ENCODE results near the gene LRRC14B. TPM values are rescaled to one million over a fixed set of nuclear protein-coding genes. Genes with fewer than 3 reads are reported as not detected.
A peak's percentile ranks its signal among the peaks of the same experiment; 100 is the strongest.
"Not testable (repeated sequence)": the region's sequence is repeated elsewhere in the genome, so short reads cannot be mapped to it uniquely, and the experiment has no call there.

LRRC14B gene
- total RNA-seq, 1 experiment from 2014 or later: 0.82 TPM

- H3K4me3 ChIP-seq (ENCODE audit: low read depth in 2 of 2, low read length in 2 of 2): peak within 1 kb of the TSS; percentile 77 to 87
- BruUV-seq (replicated peaks): not testable (repeated sequence)
- CTCF ChIA-PET: interaction anchor here (0.6 kb wide), 1 partner anchor 55 kb away, joined by 3 read pairs; no protein-coding TSS in a partner anchor
These were observed 26.5 kb downstream of the LRRC14B start, which contains the start of the genes CCDC127 and SDHA for GRCh38 chr5:217494-218456. Gene CCDC127, minus strand, starts transcription at chr5:218153. Its CDS starts 1,304 bp downstream, at chr5:216849. Gene SDHA, plus strand, starts transcription at chr5:218320. Its CDS starts 36 bp downstream, at chr5:218356.

DNA sequence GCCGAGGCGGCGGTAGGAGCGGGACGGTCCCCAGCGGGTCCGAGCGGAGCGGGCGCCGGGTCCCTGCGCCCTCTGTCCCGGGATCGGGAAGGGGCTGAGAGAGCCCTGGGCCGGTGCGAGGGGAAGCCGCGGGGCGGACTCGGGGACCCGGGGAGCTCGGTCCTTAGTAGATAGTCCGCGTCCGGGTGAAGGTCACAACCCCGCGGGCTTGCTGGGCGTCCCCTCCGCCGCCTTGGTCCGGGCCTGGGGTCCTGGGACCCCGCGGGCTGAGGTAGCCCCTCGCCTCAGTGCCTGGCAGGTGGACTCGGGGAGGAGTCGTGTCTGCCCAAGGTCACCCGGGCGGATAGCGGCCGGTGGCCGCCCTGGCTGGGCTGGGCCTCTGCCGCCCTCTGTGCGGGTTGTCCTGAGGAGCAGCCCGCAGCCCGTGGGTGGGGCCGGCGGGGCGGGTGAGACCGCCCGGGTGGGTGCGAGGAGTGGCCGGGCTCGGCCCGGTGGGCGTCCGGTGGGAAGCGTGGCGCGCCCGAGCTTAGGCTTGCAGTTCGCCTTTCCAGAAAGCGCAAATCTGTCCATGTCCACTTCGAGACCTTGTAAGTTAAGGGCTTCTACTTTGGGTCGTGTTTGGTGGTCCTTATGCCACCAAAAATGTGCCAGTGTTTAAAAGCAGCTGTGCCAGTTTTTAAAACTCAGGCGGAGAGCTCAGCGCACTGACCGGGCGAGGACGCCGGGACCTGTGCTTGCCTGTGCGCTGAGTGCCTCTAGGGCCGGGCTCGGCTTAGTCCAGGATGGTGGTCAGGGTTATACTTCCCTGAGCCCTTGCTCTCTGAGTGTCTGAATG is 27.4 kb downstream of the LRRC14B start:
- ChIA-PET CTCF (interaction anchor here (0.6 kb wide), 1 partner anchor 56 kb away, joined by 3 read pairs; no protein-coding TSS in a partner anchor), POLR2A (no interaction called here)
- Histone ChIP-seq H3K4me3 (ENCODE audit: low read depth in 2 of 2, low read length in 2 of 2) (peak overlapping the region; percentile 77 to 87), H3K27me3 (ENCODE audit: control insufficient read depth, insufficient read depth, low read length) (no peaks in the 10 kb centered on the region), H3K9me3 (ENCODE audit: control insufficient read depth, insufficient read depth, low read depth, low read length) (no peaks in the 10 kb centered on the region), H3K27ac (ENCODE audit: low read length) (peak overlapping the region; percentile 90), H3K36me3 (ENCODE audit: control insufficient read depth, insufficient read depth, low read length) (no peaks in the 10 kb centered on the region; the same call in 1 of the 2 replicates), H3K4me1 (ENCODE audit: control insufficient read depth, insufficient read depth, low read length) (peaks cover 16% of the 10 kb centered on the region)
- ATAC-seq (peak; percentile 77), DNase-seq (ENCODE audit: low read depth, low spot score) (no peak)
- intact Hi-C loops (cut with micrococcal nuclease; ENCODE audit: unreplicated experiment): no loop called here
- BruUV-seq (replicated peaks): no TSS peak
- in situ Hi-C loops (cut with HindIII; ENCODE audit: low pct_unique_long_range_greater_than_20kb, low sequenced_read_pairs): no loop called here
- TF ChIP-seq SIN3A (IDR thresholded peaks at IDR 0.05; ENCODE audit: borderline replicate concordance, insufficient read depth, low read depth, low read length) (0 out of 2 replicates have a peak, but pooled peaks have one; percentile 52), TCF7L2 (IDR thresholded peaks at IDR 0.05; ENCODE audit: low read depth, low read length) (no peak)

More at GRCh38 chr5:217494-218456, 26.5 kb downstream of the LRRC14B start, which contains the start of the genes CCDC127 and SDHA:
- Histone ChIP-seq H3K27ac (ENCODE audit: low read length) (peak within 1 kb of the TSS; percentile 90), H3K4me1 (ENCODE audit: control insufficient read depth, insufficient read depth, low read length) (peaks cover 11% of the 10 kb centered on the region)
- POLR2A ChIA-PET; H3K36me3 ChIP-seq (ENCODE audit: control insufficient read depth, insufficient read depth, low read length); H3K9me3 ChIP-seq (ENCODE audit: control insufficient read depth, insufficient read depth, low read depth, low read length); in situ Hi-C loops (cut with HindIII; ENCODE audit: low pct_unique_long_range_greater_than_20kb, low sequenced_read_pairs); intact Hi-C loops (cut with micrococcal nuclease; ENCODE audit: unreplicated experiment); H3K27me3 ChIP-seq (ENCODE audit: control insufficient read depth, insufficient read depth, low read length): not testable (repeated sequence)
- peak; percentile 71 for DNase-seq (ENCODE audit: low read depth, low spot score)
- ATAC-seq: peak; percentile 94
- TF ChIP-seq, protein P1, sequence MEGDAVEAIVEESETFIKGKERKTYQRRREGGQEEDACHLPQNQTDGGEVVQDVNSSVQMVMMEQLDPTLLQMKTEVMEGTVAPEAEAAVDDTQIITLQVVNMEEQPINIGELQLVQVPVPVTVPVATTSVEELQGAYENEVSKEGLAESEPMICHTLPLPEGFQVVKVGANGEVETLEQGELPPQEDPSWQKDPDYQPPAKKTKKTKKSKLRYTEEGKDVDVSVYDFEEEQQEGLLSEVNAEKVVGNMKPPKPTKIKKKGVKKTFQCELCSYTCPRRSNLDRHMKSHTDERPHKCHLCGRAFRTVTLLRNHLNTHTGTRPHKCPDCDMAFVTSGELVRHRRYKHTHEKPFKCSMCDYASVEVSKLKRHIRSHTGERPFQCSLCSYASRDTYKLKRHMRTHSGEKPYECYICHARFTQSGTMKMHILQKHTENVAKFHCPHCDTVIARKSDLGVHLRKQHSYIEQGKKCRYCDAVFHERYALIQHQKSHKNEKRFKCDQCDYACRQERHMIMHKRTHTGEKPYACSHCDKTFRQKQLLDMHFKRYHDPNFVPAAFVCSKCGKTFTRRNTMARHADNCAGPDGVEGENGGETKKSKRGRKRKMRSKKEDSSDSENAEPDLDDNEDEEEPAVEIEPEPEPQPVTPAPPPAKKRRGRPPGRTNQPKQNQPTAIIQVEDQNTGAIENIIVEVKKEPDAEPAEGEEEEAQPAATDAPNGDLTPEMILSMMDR (IDR thresholded peaks at IDR 0.05): peak; percentile 85
- peak; percentile 75 for TF ChIP-seq POLR2AphosphoS5 (IDR thresholded peaks at IDR 0.05; ENCODE audit: low read depth, low read length)

DNA sequence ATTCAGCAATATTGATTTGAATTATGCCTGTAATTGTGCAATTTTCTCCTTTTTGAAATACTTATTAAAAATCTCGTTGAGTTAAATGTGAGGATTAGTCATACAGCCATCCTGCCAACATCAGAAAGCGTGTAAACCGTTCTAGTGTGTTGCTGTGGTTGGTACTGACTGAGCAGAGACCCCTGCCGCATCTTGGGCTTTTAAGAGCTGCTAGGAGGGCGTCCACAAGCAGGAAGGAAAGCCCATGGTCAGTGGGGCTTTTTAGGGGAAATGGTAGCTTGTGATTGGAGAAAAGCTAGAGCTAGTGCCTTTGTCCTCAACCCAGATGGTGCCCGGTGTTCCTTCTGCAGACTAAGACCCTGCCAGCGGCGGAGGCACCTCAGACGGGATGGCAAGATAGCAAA is 28.2 kb downstream of the LRRC14B start:
- Histone ChIP-seq H3K4me1 (ENCODE audit: control insufficient read depth, insufficient read depth, low read length) (peaks cover 16% of the 10 kb centered on the region), H3K27ac (ENCODE audit: low read length) (peak overlapping the region; percentile 90), H3K9me3 (ENCODE audit: control insufficient read depth, insufficient read depth, low read depth, low read length) (no peaks in the 10 kb centered on the region), H3K36me3 (ENCODE audit: control insufficient read depth, insufficient read depth, low read length) (no peaks in the 10 kb centered on the region; the same call in 1 of the 2 replicates), H3K27me3 (ENCODE audit: control insufficient read depth, insufficient read depth, low read length) (no peaks in the 10 kb centered on the region), H3K4me3 (ENCODE audit: low read depth in 2 of 2, low read length in 2 of 2) (peak overlapping the region; percentile 77 to 87)
- in situ Hi-C loops (cut with HindIII; ENCODE audit: low pct_unique_long_range_greater_than_20kb, low sequenced_read_pairs): no loop called here
- ChIA-PET CTCF (no interaction called here), POLR2A (interaction anchor here (0.6 kb wide), 1 partner anchor 61 kb away, joined by 3 read pairs; no protein-coding TSS in a partner anchor)
- ATAC-seq (0 out of 2 replicates have a peak, but pooled peaks have one; percentile 7), DNase-seq (ENCODE audit: low read depth, low spot score) (no peak)
- BruUV-seq (replicated peaks): no TSS peak
- intact Hi-C loops (cut with micrococcal nuclease; ENCODE audit: unreplicated experiment): no loop called here
- TF ChIP-seq TCF7L2 (IDR thresholded peaks at IDR 0.05; ENCODE audit: low read depth, low read length) (no peak), SIN3A (IDR thresholded peaks at IDR 0.05; ENCODE audit: borderline replicate concordance, insufficient read depth, low read depth, low read length) (no peak), POLR2AphosphoS5 (IDR thresholded peaks at IDR 0.05; ENCODE audit: low read depth, low read length) (no peak)
- TF ChIP-seq, protein P2, sequence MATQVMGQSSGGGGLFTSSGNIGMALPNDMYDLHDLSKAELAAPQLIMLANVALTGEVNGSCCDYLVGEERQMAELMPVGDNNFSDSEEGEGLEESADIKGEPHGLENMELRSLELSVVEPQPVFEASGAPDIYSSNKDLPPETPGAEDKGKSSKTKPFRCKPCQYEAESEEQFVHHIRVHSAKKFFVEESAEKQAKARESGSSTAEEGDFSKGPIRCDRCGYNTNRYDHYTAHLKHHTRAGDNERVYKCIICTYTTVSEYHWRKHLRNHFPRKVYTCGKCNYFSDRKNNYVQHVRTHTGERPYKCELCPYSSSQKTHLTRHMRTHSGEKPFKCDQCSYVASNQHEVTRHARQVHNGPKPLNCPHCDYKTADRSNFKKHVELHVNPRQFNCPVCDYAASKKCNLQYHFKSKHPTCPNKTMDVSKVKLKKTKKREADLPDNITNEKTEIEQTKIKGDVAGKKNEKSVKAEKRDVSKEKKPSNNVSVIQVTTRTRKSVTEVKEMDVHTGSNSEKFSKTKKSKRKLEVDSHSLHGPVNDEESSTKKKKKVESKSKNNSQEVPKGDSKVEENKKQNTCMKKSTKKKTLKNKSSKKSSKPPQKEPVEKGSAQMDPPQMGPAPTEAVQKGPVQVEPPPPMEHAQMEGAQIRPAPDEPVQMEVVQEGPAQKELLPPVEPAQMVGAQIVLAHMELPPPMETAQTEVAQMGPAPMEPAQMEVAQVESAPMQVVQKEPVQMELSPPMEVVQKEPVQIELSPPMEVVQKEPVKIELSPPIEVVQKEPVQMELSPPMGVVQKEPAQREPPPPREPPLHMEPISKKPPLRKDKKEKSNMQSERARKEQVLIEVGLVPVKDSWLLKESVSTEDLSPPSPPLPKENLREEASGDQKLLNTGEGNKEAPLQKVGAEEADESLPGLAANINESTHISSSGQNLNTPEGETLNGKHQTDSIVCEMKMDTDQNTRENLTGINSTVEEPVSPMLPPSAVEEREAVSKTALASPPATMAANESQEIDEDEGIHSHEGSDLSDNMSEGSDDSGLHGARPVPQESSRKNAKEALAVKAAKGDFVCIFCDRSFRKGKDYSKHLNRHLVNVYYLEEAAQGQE (IDR thresholded peaks at IDR 0.05; ENCODE audit: insufficient read depth in 1 of 2, low read depth in 2 of 2, low read length in 1 of 2): no peak
- TF ChIP-seq, protein P1 (IDR thresholded peaks at IDR 0.05): no peak
